ENCODE data around the gene HOXA5. TPM values are rescaled to one million over a fixed set of nuclear protein-coding genes. Genes with fewer than 3 reads are reported as not detected.
A peak's percentile ranks its signal among the peaks of the same experiment; 100 is the strongest.

The HOXA5 gene
- total and polyA plus RNA-seq, 4 donors: 20.6 to 171 (median 95.6) TPM

DNA sequence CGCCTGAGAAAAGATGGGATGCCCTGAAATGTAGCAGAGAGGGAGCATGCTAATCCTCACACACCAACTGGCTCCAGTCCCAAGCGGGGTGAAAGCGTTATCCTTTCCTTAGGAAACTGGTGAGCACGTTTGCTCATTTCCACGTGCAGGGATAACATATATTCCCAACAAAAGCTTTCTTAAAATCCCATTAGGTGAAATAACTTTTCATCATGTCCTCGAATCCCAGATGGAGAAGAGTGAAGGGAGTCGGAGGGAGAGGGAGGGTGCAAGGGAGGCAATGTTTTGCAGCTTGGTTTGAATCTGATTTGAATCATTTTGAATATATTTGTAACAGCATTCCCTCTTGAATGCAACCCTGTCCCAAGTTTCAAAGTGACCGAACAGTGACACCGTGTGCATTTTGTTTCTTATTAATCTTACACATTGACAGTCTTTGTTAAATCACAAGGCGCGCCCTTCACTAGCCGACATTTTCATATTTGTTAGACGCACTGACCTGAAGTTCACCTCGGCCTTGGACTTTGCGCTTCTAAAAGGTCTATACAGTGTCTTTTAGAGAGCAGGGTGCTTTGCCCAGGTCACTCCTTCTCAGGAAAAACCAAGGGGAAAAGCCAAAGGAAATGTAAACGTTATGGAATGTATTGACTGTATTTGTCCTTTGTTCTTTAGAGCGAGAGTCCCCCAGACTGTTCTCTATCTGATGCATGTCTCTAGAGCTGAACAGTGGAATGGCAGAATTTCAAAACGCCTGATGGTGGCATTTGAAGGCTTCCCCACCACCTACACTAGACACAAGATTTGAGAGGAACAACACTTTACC lies 9.9 kb downstream of the HOXA5 start:
- Histone ChIP-seq H3K27ac (ENCODE audit: low read depth, low read length) (peak overlapping the region; percentile 99), H3K27me3 (ENCODE audit: control insufficient read depth, insufficient read depth, low read length) (peaks cover 2% of the 10 kb centered on the region), H3K36me3 (ENCODE audit: control insufficient read depth, insufficient read depth, low read length) (peaks cover 7% of the 10 kb centered on the region), H3K9me3 (ENCODE audit: control insufficient read depth, insufficient read depth, low read length) (no peaks in the 10 kb centered on the region), H3K4me1 (ENCODE audit: control insufficient read depth, insufficient read depth, low read length) (peaks cover 44% of the 10 kb centered on the region), H3K4me3 (ENCODE audit: low read depth, low read length) (no peak overlapping the region)
- 32% methylated on average over 12 of the region's 18 CpGs for WGBS (ENCODE audit: insufficient coverage)
- peak in 1 of 6 donors; percentile 79 for DNase-seq (ENCODE audit: low read depth in 4 of 6, low spot score in 6 of 6)

DNA sequence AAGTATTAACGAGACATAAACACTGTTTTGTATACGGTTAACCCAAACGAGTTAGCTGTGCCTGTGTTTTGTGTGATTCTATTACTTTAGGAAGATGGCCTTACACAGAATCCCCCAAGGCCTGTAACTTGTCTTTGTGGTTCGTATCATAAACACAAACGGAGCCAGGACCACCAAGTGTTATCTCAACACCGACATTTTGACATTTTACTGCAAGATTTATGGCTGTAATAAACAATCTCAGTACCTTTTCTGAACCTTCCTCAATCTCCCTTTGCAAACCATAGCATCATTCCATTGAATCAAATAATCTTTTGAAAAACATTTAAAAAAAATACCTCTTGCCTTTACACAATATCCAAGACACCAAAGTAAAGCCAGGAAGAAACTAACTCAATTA lies 10.5 kb downstream of the HOXA5 start:
- H3K4me3 ChIP-seq (ENCODE audit: low read depth, low read length): no peak overlapping the region
- H3K36me3 ChIP-seq (ENCODE audit: control insufficient read depth, insufficient read depth, low read length): peaks cover 7% of the 10 kb centered on the region
- H3K4me1 ChIP-seq (ENCODE audit: control insufficient read depth, insufficient read depth, low read length): peaks cover 41% of the 10 kb centered on the region
- 19% methylated on average over 3 of the region's 6 CpGs for WGBS (ENCODE audit: insufficient coverage)
- peaks cover 2% of the 10 kb centered on the region for H3K27me3 ChIP-seq (ENCODE audit: control insufficient read depth, insufficient read depth, low read length)
- no peaks in the 10 kb centered on the region for H3K9me3 ChIP-seq (ENCODE audit: control insufficient read depth, insufficient read depth, low read length)
- DNase-seq (ENCODE audit: low read depth in 4 of 6, low spot score in 6 of 6): no peak
- peak overlapping the region; percentile 99 for H3K27ac ChIP-seq (ENCODE audit: low read depth, low read length)

DNA sequence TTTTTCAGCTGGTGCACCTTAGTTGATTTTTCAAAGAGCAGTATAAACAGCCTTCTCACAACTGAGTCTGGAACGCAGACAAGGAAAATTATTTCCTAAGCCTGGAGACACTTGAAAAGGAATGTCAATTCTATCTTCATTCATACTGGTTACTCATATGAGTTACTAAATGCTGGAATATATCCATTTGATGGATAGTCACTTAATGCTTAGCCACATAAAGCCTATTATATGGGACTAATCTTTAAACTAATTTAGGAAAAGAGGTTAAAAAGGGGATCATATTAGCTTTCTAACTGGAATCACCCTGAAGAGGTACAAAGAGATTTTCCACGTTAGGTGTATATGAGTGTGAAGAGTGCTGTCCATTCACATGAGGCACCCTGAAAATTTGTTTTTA lies 11.3 kb downstream of the HOXA5 start:
- Histone ChIP-seq H3K4me1 (ENCODE audit: control insufficient read depth, insufficient read depth, low read length) (peaks cover 40% of the 10 kb centered on the region), H3K4me3 (ENCODE audit: low read depth, low read length) (no peak overlapping the region), H3K27me3 (ENCODE audit: control insufficient read depth, insufficient read depth, low read length) (peaks cover 2% of the 10 kb centered on the region), H3K9me3 (ENCODE audit: control insufficient read depth, insufficient read depth, low read length) (no peaks in the 10 kb centered on the region), H3K36me3 (ENCODE audit: control insufficient read depth, insufficient read depth, low read length) (peaks cover 7% of the 10 kb centered on the region), H3K27ac (ENCODE audit: low read depth, low read length) (peak overlapping the region; percentile 94)
- no peak for DNase-seq (ENCODE audit: low read depth in 4 of 6, low spot score in 6 of 6)
- no CpG with 5 or more reads among the region's 2 CpGs for WGBS (ENCODE audit: insufficient coverage)

DNA sequence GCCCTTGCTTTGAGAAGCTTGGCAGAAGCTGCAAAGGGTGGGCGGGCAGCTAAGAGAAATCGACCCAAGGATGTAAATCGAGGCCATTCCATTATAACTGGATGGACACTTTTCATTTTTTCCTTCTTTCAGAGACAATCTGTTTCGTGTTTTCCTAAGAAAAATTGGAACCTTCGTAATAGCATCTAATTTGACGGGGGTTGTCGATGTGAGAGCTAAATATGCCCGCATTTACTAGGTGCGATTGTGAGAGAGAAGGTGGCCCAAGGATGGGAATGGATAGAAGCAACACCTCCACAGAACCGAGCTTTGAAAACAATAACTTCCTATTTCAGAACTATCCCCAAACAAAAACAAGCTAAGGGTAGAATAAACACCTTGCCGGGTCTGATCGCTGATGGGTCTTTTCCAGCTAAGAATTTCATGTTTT lies 12.1 kb downstream of the HOXA5 start:
- H3K36me3 ChIP-seq (ENCODE audit: control insufficient read depth, insufficient read depth, low read length): peaks cover 7% of the 10 kb centered on the region
- peaks cover 32% of the 10 kb centered on the region for H3K4me1 ChIP-seq (ENCODE audit: control insufficient read depth, insufficient read depth, low read length)
- DNase-seq (ENCODE audit: low read depth in 4 of 6, low spot score in 6 of 6): no peak
- H3K9me3 ChIP-seq (ENCODE audit: control insufficient read depth, insufficient read depth, low read length): no peaks in the 10 kb centered on the region
- H3K27me3 ChIP-seq (ENCODE audit: control insufficient read depth, insufficient read depth, low read length): no peaks in the 10 kb centered on the region
- H3K4me3 ChIP-seq (ENCODE audit: low read depth, low read length): peak overlapping the region; percentile 83
- WGBS (ENCODE audit: insufficient coverage): 40% methylated on average over 2 of the region's 12 CpGs
- peak overlapping the region; percentile 94 for H3K27ac ChIP-seq (ENCODE audit: low read depth, low read length)

GRCh38 chr7:27130540-27131389 lies 12.7 kb downstream of the HOXA5 start, which contains the start of gene HOXA4:
TSS of gene HOXA4 (minus strand) at chr7:27130757. CDS start at chr7:27130733, 24 bp downstream.
- peak within 1 kb of the TSS; percentile 98 for H3K27ac ChIP-seq (ENCODE audit: low read depth, low read length)
- no peaks in the 10 kb centered on the region for H3K9me3 ChIP-seq (ENCODE audit: control insufficient read depth, insufficient read depth, low read length)
- peak within 1 kb of the TSS; percentile 83 for H3K4me3 ChIP-seq (ENCODE audit: low read depth, low read length)
- H3K4me1 ChIP-seq (ENCODE audit: control insufficient read depth, insufficient read depth, low read length): peaks cover 26% of the 10 kb centered on the region
- DNase-seq (ENCODE audit: low read depth in 4 of 6, low spot score in 6 of 6): peak in 4 of 6 donors; percentile 85 to 97 (median 90)
- WGBS (ENCODE audit: insufficient coverage): under 1% methylated on average over 56 of the region's 67 CpGs
- no peaks in the 10 kb centered on the region for H3K27me3 ChIP-seq (ENCODE audit: control insufficient read depth, insufficient read depth, low read length)
- H3K36me3 ChIP-seq (ENCODE audit: control insufficient read depth, insufficient read depth, low read length): peaks cover 7% of the 10 kb centered on the region

DNA sequence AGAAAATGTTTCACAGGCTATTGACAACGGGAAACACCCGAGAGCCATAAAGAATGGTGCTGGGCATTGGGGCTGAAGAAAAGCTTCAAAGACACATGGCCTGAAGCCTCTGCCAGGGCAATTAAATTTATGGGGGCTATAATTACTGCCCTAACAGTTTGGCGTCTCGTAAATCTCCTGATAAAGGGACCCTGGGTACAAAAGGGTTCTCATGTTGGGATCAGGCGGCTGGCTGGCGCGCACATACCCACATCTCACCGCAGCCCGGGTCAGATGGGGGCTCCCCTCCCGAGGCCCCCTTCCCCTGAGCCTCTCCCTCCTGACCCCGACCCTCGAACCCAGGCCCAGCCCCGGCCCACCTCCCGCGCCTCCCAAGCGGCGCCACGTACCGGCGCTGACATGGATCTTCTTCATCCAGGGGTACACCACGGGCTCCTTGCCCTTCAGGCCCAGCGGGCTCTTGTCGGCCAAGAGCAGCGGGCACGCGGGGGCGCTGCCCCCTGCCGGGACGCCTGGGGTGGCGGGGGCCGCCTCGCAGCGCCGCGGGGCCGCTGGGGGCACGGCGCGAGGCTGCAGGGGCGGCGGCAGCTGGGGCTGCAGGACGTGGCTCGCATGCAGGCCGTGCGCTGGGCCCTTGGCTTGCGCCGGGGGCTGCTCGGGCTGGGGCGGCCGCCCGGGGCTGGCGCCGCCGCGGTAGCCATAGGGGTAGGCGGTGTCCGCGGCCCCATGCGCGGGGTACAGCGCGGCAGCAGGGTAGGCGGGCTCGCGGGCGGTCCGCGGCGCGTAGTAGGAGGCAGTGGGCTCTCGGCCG lies 13.5 kb downstream of the HOXA5 start:
- peak overlapping the region; percentile 98 for H3K27ac ChIP-seq (ENCODE audit: low read depth, low read length)
- 2% methylated on average over 72 of the region's 72 CpGs for WGBS (ENCODE audit: insufficient coverage)
- H3K4me3 ChIP-seq (ENCODE audit: low read depth, low read length): peak overlapping the region; percentile 45

GRCh38 chr7:27128776-27129728 lies 14.4 kb downstream of the HOXA5 start:
- Histone ChIP-seq H3K27ac (ENCODE audit: low read depth, low read length) (peak overlapping the region; percentile 98), H3K9me3 (ENCODE audit: control insufficient read depth, insufficient read depth, low read length) (no peaks in the 10 kb centered on the region), H3K36me3 (ENCODE audit: control insufficient read depth, insufficient read depth, low read length) (peaks cover 12% of the 10 kb centered on the region), H3K4me3 (ENCODE audit: low read depth, low read length) (peak overlapping the region; percentile 45), H3K4me1 (ENCODE audit: control insufficient read depth, insufficient read depth, low read length) (peaks cover 43% of the 10 kb centered on the region), H3K27me3 (ENCODE audit: control insufficient read depth, insufficient read depth, low read length) (peaks cover 5% of the 10 kb centered on the region)
- DNase-seq (ENCODE audit: low read depth in 4 of 6, low spot score in 6 of 6): no peak
- 38% methylated on average over 20 of the region's 28 CpGs for WGBS (ENCODE audit: insufficient coverage)

More for the DNA sequence above, 13.5 kb downstream of the HOXA5 start:
- Histone ChIP-seq H3K4me1 (ENCODE audit: control insufficient read depth, insufficient read depth, low read length) (peaks cover 35% of the 10 kb centered on the region), H3K9me3 (ENCODE audit: control insufficient read depth, insufficient read depth, low read length) (no peaks in the 10 kb centered on the region), H3K27me3 (ENCODE audit: control insufficient read depth, insufficient read depth, low read length) (peaks cover 1% of the 10 kb centered on the region), H3K36me3 (ENCODE audit: control insufficient read depth, insufficient read depth, low read length) (peaks cover 7% of the 10 kb centered on the region)
- DNase-seq (ENCODE audit: low read depth in 4 of 6, low spot score in 6 of 6): peak in 2 of 6 donors; percentile 84 to 93

DNA sequence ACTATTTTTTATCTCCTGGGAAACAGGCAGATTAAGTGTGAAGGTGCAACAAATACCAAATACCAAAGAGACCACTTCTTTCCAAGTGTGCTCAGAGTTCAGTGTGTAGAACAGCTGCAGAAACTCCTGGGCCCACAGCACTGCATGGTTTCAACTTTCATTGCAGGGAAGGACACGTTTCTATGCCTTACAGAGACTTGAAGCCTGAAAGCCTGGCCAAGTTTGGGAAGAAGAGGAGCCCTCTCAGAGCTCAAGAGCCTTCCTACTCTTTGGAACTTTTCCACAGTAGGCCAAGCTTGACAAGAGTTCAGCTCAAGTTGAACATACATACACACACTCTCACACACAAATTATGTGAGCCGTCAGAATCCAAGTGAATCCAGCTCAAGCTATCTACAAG lies 15.4 kb downstream of the HOXA5 start:
- H3K9me3 ChIP-seq (ENCODE audit: control insufficient read depth, insufficient read depth, low read length): no peaks in the 10 kb centered on the region
- WGBS (ENCODE audit: insufficient coverage): 14% methylated on average over 1 of the region's 2 CpGs
- peaks cover 5% of the 10 kb centered on the region for H3K27me3 ChIP-seq (ENCODE audit: control insufficient read depth, insufficient read depth, low read length)
- H3K36me3 ChIP-seq (ENCODE audit: control insufficient read depth, insufficient read depth, low read length): peaks cover 14% of the 10 kb centered on the region
- peak in 1 of 6 donors; percentile 72 for DNase-seq (ENCODE audit: low read depth in 4 of 6, low spot score in 6 of 6)
- H3K4me1 ChIP-seq (ENCODE audit: control insufficient read depth, insufficient read depth, low read length): peaks cover 47% of the 10 kb centered on the region
- H3K27ac ChIP-seq (ENCODE audit: low read depth, low read length): peak overlapping the region; percentile 98
- H3K4me3 ChIP-seq (ENCODE audit: low read depth, low read length): no peak overlapping the region

Measured in spinal cord (tissue), 10 donors.